ENCODE measurements around the gene CYP1A2. TPM values are rescaled to one million over a fixed set of nuclear protein-coding genes. Genes with fewer than 3 reads are reported as not detected.
A peak's percentile ranks its signal among the peaks of the same experiment; 100 is the strongest.

Gene CYP1A2
- total and polyA plus RNA-seq, 8 donors: 0.15 to 0.58 (median 0.31) TPM; not detected in 1

DNA sequence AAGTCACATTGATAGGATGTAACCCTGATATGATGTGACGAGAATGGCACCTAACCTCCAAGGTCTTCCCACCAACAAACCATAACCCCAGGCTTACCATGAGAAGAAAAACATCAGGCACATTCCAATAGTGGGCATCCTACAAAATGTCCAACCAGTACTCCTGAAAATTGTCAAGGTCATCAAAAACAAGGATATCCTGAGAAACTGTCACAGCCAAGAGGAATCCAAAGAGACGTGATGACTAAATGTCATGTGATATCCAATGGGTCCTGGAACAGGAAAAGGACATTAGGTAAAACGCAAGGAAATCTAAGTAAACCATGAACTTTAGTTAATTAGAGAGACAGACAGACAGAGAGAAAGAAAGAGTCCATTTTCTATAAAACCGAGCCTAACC is 2.3 kb upstream of the CYP1A2 start:
- intact Hi-C loops (cut with DNase I): no loop called here
- H3K27me3 ChIP-seq: no peaks in the 10 kb centered on the region
- H3K36me3 ChIP-seq: no peaks in the 10 kb centered on the region
- peaks cover 0 to 5% of the 10 kb centered on the region in 2 donors for H3K9me3 ChIP-seq
- no peak overlapping the region for H3K4me3 ChIP-seq
- DNase-seq: no peak
- no peak overlapping the region for H3K27ac ChIP-seq
- no peaks in the 10 kb centered on the region for H3K4me1 ChIP-seq
- no peak for ATAC-seq
- TF ChIP-seq, protein P1, sequence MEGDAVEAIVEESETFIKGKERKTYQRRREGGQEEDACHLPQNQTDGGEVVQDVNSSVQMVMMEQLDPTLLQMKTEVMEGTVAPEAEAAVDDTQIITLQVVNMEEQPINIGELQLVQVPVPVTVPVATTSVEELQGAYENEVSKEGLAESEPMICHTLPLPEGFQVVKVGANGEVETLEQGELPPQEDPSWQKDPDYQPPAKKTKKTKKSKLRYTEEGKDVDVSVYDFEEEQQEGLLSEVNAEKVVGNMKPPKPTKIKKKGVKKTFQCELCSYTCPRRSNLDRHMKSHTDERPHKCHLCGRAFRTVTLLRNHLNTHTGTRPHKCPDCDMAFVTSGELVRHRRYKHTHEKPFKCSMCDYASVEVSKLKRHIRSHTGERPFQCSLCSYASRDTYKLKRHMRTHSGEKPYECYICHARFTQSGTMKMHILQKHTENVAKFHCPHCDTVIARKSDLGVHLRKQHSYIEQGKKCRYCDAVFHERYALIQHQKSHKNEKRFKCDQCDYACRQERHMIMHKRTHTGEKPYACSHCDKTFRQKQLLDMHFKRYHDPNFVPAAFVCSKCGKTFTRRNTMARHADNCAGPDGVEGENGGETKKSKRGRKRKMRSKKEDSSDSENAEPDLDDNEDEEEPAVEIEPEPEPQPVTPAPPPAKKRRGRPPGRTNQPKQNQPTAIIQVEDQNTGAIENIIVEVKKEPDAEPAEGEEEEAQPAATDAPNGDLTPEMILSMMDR (IDR thresholded peaks at IDR 0.05): no peak

GRCh38 chr15:74749832-74750231 is 1.2 kb downstream of the CYP1A2 start:
- intact Hi-C loops (cut with DNase I): no loop called here
- no peak overlapping the region for H3K4me3 ChIP-seq
- H3K27ac ChIP-seq: no peak overlapping the region
- no peaks in the 10 kb centered on the region for H3K9me3 ChIP-seq
- ATAC-seq: no peak
- H3K36me3 ChIP-seq: no peaks in the 10 kb centered on the region
- no peaks in the 10 kb centered on the region for H3K4me1 ChIP-seq
- no peaks in the 10 kb centered on the region for H3K27me3 ChIP-seq
- TF ChIP-seq, protein P1 (IDR thresholded peaks at IDR 0.05): no peak
- DNase-seq: no peak

DNA sequence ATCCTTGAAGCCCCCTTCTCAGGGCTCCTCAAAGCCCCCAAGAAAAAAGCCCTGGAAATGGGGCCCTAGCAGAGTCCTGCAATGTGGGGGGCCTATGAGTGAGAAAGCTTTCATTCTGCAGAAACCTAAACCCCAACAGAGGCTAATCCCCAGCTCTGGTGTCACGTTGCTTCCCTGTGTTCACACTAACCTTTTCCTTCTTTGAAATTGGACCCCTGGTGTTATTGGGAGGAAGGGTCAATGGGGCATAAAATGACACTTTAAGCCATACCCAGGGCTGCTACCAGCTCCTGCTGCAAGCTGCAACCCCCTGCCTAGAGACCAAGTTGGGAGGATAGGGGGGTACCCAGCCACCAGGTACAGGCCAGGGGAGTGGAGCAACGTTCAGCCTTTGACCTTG is 2.1 kb downstream of the CYP1A2 start:
- no peak overlapping the region for H3K27ac ChIP-seq
- no peak for ATAC-seq
- intact Hi-C loops (cut with DNase I): no loop called here

GRCh38 chr15:74752011-74752410 is 3.4 kb downstream of the CYP1A2 start:
- H3K4me3 ChIP-seq: no peak overlapping the region
- H3K27ac ChIP-seq: no peak overlapping the region
- no peaks in the 10 kb centered on the region for H3K27me3 ChIP-seq
- no peaks in the 10 kb centered on the region for H3K4me1 ChIP-seq
- DNase-seq: no peak
- no peaks in the 10 kb centered on the region for H3K9me3 ChIP-seq
- H3K36me3 ChIP-seq: no peaks in the 10 kb centered on the region
- intact Hi-C loops (cut with DNase I): no loop called here
- ATAC-seq: peak; percentile 11
- TF ChIP-seq, protein P1 (IDR thresholded peaks at IDR 0.05): no peak

More for the DNA sequence above, 2.1 kb downstream of the CYP1A2 start:
- Histone ChIP-seq H3K36me3 (no peaks in the 10 kb centered on the region), H3K27me3 (no peaks in the 10 kb centered on the region), H3K9me3 (no peaks in the 10 kb centered on the region), H3K4me1 (no peaks in the 10 kb centered on the region), H3K4me3 (no peak overlapping the region)
- DNase-seq: no peak
- TF ChIP-seq, protein P1 (IDR thresholded peaks at IDR 0.05): no peak

- ATAC-seq: peak; percentile 75
- DNase-seq: no peak
- TF ChIP-seq, protein P1 (IDR thresholded peaks at IDR 0.05): no peak
These were observed 3.9 kb downstream of the CYP1A2 start for GRCh38 chr15:74752531-74752930.

More at GRCh38 chr15:74752531-74752930, 3.9 kb downstream of the CYP1A2 start:
- no peak overlapping the region for H3K27ac ChIP-seq
- no peaks in the 10 kb centered on the region for H3K36me3 ChIP-seq
- no peaks in the 10 kb centered on the region for H3K9me3 ChIP-seq
- H3K4me1 ChIP-seq: no peaks in the 10 kb centered on the region
- intact Hi-C loops (cut with DNase I): no loop called here
- H3K4me3 ChIP-seq: no peak overlapping the region
- no peaks in the 10 kb centered on the region for H3K27me3 ChIP-seq

Measured in left lung (tissue), 10 donors.